Adrenal gland (tissue), 19 donors: ENCODE results near the gene SIRT3. TPM values are rescaled to one million over a fixed set of nuclear protein-coding genes. Genes with fewer than 3 reads are reported as not detected.

ENCODE experiments used
- DNase-seq, 7 donors: peaks; one replicate each; pipeline ENCODE4 v3.0.0-alpha.2; 2019 to 2020
- H3K27ac ChIP-seq, 5 donors: fragments of 200-600 bp; sonication (generic) in 4 of 5; 1 replicate in 3 of 5; 2 replicates in 2 of 5; pipeline versions ENCODE4 v1.5.1 to v1.8.0; 2016 to 2020; ENCODE audit warnings: mild to moderate bottlenecking in 1 of 5
- H3K27me3 ChIP-seq: fragments of 200-600 bp; 2 replicates; pipeline ENCODE4 v1.8.0; 2021
- H3K36me3 ChIP-seq, 2 donors: fragments of 200-600 bp; replicated peaks in 1 of 2; 1 replicate in 1 of 2; 2 replicates in 1 of 2; pipeline versions ENCODE4 v1.5.1 to v1.8.0; 2018 to 2022
- H3K4me1 ChIP-seq, 2 donors: fragments of 200-600 bp; replicated peaks in 1 of 2; 1 replicate in 1 of 2; 2 replicates in 1 of 2; pipeline versions ENCODE4 v1.5.1 to v1.8.0; 2018 to 2021
- H3K4me3 ChIP-seq, 4 donors: fragments of 200-600 bp; sonication (generic) in 3 of 4; one replicate each; pipeline ENCODE4 v1.5.1; 2016 to 2018
- H3K9me3 ChIP-seq, 3 donors: fragments of 200-600 bp; sonication (generic) in 1 of 3; replicated peaks in 1 of 3; 1 replicate in 2 of 3; 2 replicates in 1 of 3; pipeline versions ENCODE4 v1.5.1 to v1.8.0; 2016 to 2021
- CTCF ChIP-seq, 6 experiments: fragments of 450-650 bp in 4 of 6; fragments of 200-600 bp in 2 of 6; sonication (generic) in 1 of 6; IDR thresholded peaks; 1 replicate in 5 of 6; 2 replicates in 1 of 6; pipeline versions ENCODE4 v1.5.1 to v1.8.0; 2016 to 2021; ENCODE audit warnings: antibody characterized with exemption in 6 of 6, mild to moderate bottlenecking in 2 of 6, moderate library complexity in 1 of 6
- POLR2A ChIP-seq, 2 donors: fragments of 450-650 bp; IDR thresholded peaks; one replicate each; pipeline ENCODE4 v1.6.1; 2017; ENCODE audit warnings: antibody characterized with exemption in 2 of 2, mild to moderate bottlenecking in 2 of 2, moderate library complexity in 1 of 2
- WGBS, 4 donors: extraction: QIAGEN DNeasy Blood & Tissue Kit in 2 of 4; methylation state at CpG; one replicate each; pipeline versions ENCODE4 v1.1.5 to v1.1.7; 2013 to 2017; 5-methylcytosine and 5-hydroxymethylcytosine counted together
- intact Hi-C, 2 donors: fragments of 100-400 bp; cut with DNase I; formaldehyde crosslinking; loops; one replicate each; pipeline versions ENCODE4 v1.14.1 to v1.15.0; 2022 to 2023
- long read RNA-seq, 10 donors: library from polyadenylated mRNA in 3 of 10; unstranded in 2 of 10; stranded (forward) in 1 of 10; transcript quantifications; one replicate each; pipeline ENCODE4 v2.0.0 and lab custom pipeline, GENCODE V29; 2021 to 2026
- polyA plus RNA-seq, 3 donors: library from polyadenylated mRNA; stranded (reverse); fragments of 200-250 nt in 2 of 3; fragments of 350-450 nt in 1 of 3; fragmentation: Illumina TruSeq in 1 of 3; extraction: RNeasy Lipid Tissue Mini Kit (QIAGEN cat#74804) in 1 of 3; gene quantifications; one replicate each; pipeline ENCODE4 v1.2.3, GENCODE V29; 2013 to 2014
- total RNA-seq, 9 donors: library from RNA; depleted of rRNA in 4 of 9; stranded (reverse); fragments of >200 nt in 4 of 9; fragments of 120-200 nt in 1 of 9; fragmentation: NEBNext Ultra II Directional in 1 of 9; extraction: Animal tissue kit (Norgen Biotek cat#: 25700) in 1 of 9; gene quantifications; one replicate each; pipeline versions ENCODE4 v1.1.0 to v1.2.4, GENCODE V29; 2013 to 2023
- donor health status: healthy with polysubstance abuse.
- donor health status: Bipolar disorder and iron deficiency.
- donor health status: DM: yes; HTN: yes; CAD: no.
- donor health status: DM: no; HTN: no; CAD: no.
- donor health status: DM: no; HTN: no; CAD: no.
- donor health status: DM: yes; HTN: yes; CAD: no.

The SIRT3 gene
- total RNA-seq = 10 to 100 TPM; 13.8 to 28.2 (median 23.5) TPM
- 10 to 100 TPM; 18.2 to 30.6 (median 29.4) TPM for polyA plus RNA-seq
- long read RNA-seq, donor 1, partial matches to known transcripts = 0 of 2 reads
- long read RNA-seq, donor 1, other reads (novel, unspliced or antisense) = 0 of 2 reads
- long read RNA-seq, donor 2, partial matches to known transcripts = 0 of 3 reads
- long read RNA-seq, donor 2, other reads (novel, unspliced or antisense) = 0 of 3 reads
- long read RNA-seq, donor 3, partial matches to known transcripts = 0 of 2 reads
- long read RNA-seq, donor 3, other reads (novel, unspliced or antisense) = 0 of 2 reads
- long read RNA-seq, donor 4, transcript SIRT3-214 (7 exons, 1,588 nt) = minor isoform, 7 of 31 reads
- long read RNA-seq, donor 4, transcript SIRT3-201 (7 exons, 2,543 nt) = major isoform, 14 of 31 reads
- long read RNA-seq, donor 4, partial matches to known transcripts = 1 of 31 reads
- long read RNA-seq, donor 4, other reads (novel, unspliced or antisense) = 8 of 31 reads
- long read RNA-seq, donor 5, transcript SIRT3-201 (7 exons, 2,543 nt) = major isoform, 48 of 96 reads
- long read RNA-seq, donor 5, transcript SIRT3-214 (7 exons, 1,588 nt) = minor isoform, 11 of 96 reads
- long read RNA-seq, donor 5, partial matches to known transcripts = 5 of 96 reads
- long read RNA-seq, donor 5, other reads (novel, unspliced or antisense) = 30 of 96 reads
- long read RNA-seq, donor 6, transcript SIRT3-214 (7 exons, 1,588 nt) = minor isoform, 5 of 25 reads
- long read RNA-seq, donor 6, transcript SIRT3-201 (7 exons, 2,543 nt) = major isoform, 12 of 25 reads
- long read RNA-seq, donor 6, partial matches to known transcripts = 0 of 25 reads
- long read RNA-seq, donor 6, other reads (novel, unspliced or antisense) = 8 of 25 reads
- long read RNA-seq, donor 7, partial matches to known transcripts = 0 of 1 reads
- long read RNA-seq, donor 7, other reads (novel, unspliced or antisense) = 0 of 1 reads
- long read RNA-seq, donor 8, transcript SIRT3-201 (7 exons, 2,543 nt) = major isoform, 11 of 13 reads
- long read RNA-seq, donor 8, partial matches to known transcripts = 0 of 13 reads
- long read RNA-seq, donor 8, other reads (novel, unspliced or antisense) = 0 of 13 reads
- long read RNA-seq, donor 9, partial matches to known transcripts = 0 of 5 reads
- long read RNA-seq, donor 9, other reads (novel, unspliced or antisense) = 0 of 5 reads
- long read RNA-seq, donor 10, partial matches to known transcripts = 0 of 2 reads
- long read RNA-seq, donor 10, other reads (novel, unspliced or antisense) = 0 of 2 reads

GRCh38 chr11:235997-236773 is at the start of gene SIRT3:
SIRT3 (minus strand) TSS chr11:236342; CDS start chr11:236328, 14 bp downstream.
- WGBS, 4 donors = 0 to 1% (median 0%) methylated on average over 8 to 69 of the region's 70 CpGs
- Histone ChIP-seq H3K9me3 (no peaks in the 10 kb centered on the region), H3K27ac (peak within 1 kb of the TSS; percentile 55 to 98 (median 95)), H3K27me3 (no peaks in the 10 kb centered on the region), H3K4me3 (peak within 1 kb of the TSS; percentile 67 to 99 (median 90)), H3K36me3 (no peaks in the 10 kb centered on the region), H3K4me1 (peaks cover 17 to 26% of the 10 kb centered on the region in 2 donors)
- TF ChIP-seq CTCF (IDR thresholded peaks at IDR 0.05) (peak in 4 of 6 experiments; percentile 17 to 63 (median 46)), POLR2A (IDR thresholded peaks at IDR 0.05) (peak in 1 of 2 donors; percentile 68)
- peak; percentile 86 to 92 (median 88) for DNase-seq
- intact Hi-C loops = no loop called here

- WGBS, 4 donors = 81 to 86% (median 85%) methylated on average over 8 of the region's 8 CpGs; no CpG with 5 or more reads in 1 of the 4 donors
- peak in 2 of 7 donors; percentile 10 for DNase-seq
- H3K36me3 ChIP-seq = no peaks in the 10 kb centered on the region
- TF ChIP-seq POLR2A (IDR thresholded peaks at IDR 0.05) (no peak), CTCF (IDR thresholded peaks at IDR 0.05) (no peak)
- no peaks in the 10 kb centered on the region for H3K9me3 ChIP-seq
- H3K27ac ChIP-seq = no peak overlapping the region
- H3K27me3 ChIP-seq = peaks cover 22% of the 10 kb centered on the region
- intact Hi-C loops = no loop called here
- H3K4me3 ChIP-seq = no peak overlapping the region
- H3K4me1 ChIP-seq = peaks cover 0 to under 1% of the 10 kb centered on the region in 2 donors
These were observed 49.7 kb upstream of the SIRT3 start for GRCh38 chr11:285894-286220.

- DNase-seq = peak in 3 of 7 donors; percentile 6 to 9 (median 8)
- intact Hi-C loops = no loop called here
- TF ChIP-seq CTCF (IDR thresholded peaks at IDR 0.05) (no peak), POLR2A (IDR thresholded peaks at IDR 0.05) (no peak)
These were observed 49.1 kb upstream of the SIRT3 start for GRCh38 chr11:285021-285893.

More at GRCh38 chr11:285021-285893, 49.1 kb upstream of the SIRT3 start:
- Histone ChIP-seq H3K36me3 (no peaks in the 10 kb centered on the region), H3K27ac (no peak overlapping the region), H3K27me3 (peaks cover 28% of the 10 kb centered on the region), H3K4me3 (no peak overlapping the region), H3K4me1 (peaks cover 0 to 7% of the 10 kb centered on the region in 2 donors), H3K9me3 (no peaks in the 10 kb centered on the region)
- WGBS, 4 donors = 74 to 87% (median 81%) methylated on average over 15 to 29 of the region's 29 CpGs
